Measurements from ENCODE around the gene PRPF39. TPM values are rescaled to one million over a fixed set of nuclear protein-coding genes. Genes with fewer than 3 reads are reported as not detected.
A peak's percentile ranks its signal among the peaks of the same experiment; 100 is the strongest.

Gene PRPF39
- total RNA-seq, 1 donor, result 32.7 TPM

DNA sequence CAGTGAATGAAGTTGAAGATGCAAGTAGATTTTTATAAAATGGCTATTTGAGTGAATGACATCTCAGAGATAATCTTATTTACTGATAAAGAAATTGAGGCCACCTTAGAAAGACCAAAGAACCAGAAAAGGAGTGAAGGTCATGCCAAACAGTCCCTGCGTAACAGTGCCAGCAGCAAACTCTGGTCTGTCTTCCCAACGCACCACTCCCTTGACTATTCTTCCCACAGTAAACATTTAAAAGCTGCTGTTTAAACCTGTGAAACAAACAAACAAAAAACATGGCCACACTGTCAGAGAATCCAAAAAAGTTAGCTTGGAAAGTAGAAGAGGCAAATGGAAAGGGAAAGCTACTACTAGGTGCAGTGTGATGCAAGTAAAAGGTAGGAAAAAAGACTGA, 1.5 kb upstream of the PRPF39 start:
- H3K4me3 ChIP-seq (ENCODE audit: low read depth, low read length), result no peak overlapping the region
- TF ChIP-seq, protein P1, sequence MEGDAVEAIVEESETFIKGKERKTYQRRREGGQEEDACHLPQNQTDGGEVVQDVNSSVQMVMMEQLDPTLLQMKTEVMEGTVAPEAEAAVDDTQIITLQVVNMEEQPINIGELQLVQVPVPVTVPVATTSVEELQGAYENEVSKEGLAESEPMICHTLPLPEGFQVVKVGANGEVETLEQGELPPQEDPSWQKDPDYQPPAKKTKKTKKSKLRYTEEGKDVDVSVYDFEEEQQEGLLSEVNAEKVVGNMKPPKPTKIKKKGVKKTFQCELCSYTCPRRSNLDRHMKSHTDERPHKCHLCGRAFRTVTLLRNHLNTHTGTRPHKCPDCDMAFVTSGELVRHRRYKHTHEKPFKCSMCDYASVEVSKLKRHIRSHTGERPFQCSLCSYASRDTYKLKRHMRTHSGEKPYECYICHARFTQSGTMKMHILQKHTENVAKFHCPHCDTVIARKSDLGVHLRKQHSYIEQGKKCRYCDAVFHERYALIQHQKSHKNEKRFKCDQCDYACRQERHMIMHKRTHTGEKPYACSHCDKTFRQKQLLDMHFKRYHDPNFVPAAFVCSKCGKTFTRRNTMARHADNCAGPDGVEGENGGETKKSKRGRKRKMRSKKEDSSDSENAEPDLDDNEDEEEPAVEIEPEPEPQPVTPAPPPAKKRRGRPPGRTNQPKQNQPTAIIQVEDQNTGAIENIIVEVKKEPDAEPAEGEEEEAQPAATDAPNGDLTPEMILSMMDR (IDR thresholded peaks at IDR 0.05; ENCODE audit: insufficient read depth, low read length), result no peak
- DNase-seq (ENCODE audit: low read depth), result no peak

DNA sequence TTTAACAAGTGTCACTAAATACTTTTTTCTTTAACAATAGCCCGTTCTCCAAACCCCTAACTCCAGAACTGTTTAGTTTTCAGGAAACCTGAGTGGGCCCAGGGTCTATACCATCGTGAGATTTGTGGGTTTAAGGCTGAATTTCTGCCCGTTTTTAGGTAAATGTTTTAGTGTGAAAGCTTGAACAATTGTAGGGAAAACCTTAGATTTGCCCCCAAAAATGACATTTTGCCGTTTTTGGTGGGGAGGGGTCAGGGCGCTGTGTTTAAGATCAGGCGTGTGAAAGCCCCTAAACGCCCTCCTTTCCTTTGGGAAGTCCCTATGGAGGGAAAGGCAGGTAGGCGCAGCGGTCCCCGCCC, 320 bp upstream of the PRPF39 start:
- no peak for DNase-seq (ENCODE audit: low read depth)

DNA sequence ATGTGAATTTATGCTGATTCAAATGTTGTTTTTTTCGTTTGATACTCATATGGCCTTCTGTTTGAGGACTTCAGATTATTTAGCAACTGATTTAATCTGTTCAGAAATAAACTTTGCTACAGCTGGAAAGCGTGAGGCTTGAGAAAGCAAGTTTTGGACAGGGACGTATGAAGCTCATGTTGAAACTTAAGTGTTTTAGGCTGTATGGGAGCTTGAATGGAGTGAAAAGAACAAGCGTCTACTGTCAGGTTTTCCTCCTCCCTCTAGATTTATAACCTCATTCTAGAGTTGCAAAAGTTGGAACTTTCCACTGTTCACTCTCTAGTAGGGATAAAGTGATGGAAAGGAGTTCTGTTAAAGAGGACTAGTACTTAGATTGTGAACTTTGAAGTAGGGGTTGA, 1.0 kb downstream of the PRPF39 start:
- TF ChIP-seq, protein P1 (IDR thresholded peaks at IDR 0.05; ENCODE audit: insufficient read depth, low read length), result no peak
- H3K4me3 ChIP-seq (ENCODE audit: low read depth, low read length), result peak overlapping the region; percentile 84
- DNase-seq (ENCODE audit: low read depth), result peak; percentile 61

More for the DNA sequence above, 320 bp upstream of the PRPF39 start:
- TF ChIP-seq, protein P1 (IDR thresholded peaks at IDR 0.05; ENCODE audit: insufficient read depth, low read length), result no peak
- peak overlapping the region; percentile 84 for H3K4me3 ChIP-seq (ENCODE audit: low read depth, low read length)

DNA sequence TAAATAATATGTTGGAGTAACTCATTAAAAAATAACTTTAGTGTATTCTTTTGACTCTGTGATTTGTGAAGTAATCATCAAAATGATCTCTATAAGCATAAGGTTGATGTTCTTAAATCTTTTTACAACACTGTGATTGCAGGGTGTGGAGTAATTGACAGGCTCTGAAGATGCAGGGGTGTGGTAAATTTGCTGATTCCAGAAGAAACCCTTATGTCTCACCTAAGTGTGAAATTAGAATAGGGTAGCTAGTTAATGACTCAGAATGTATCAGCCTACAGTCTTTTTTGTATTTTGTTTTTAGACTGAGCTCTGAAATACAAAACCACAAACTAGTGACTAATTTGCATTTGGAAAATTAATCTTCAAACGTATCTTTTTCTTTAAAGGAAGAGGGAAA, 5.9 kb downstream of the PRPF39 start:
- no peak overlapping the region for H3K4me3 ChIP-seq (ENCODE audit: low read depth, low read length)
- no peak for DNase-seq (ENCODE audit: low read depth)
- TF ChIP-seq, protein P1 (IDR thresholded peaks at IDR 0.05; ENCODE audit: insufficient read depth, low read length), result no peak

DNA sequence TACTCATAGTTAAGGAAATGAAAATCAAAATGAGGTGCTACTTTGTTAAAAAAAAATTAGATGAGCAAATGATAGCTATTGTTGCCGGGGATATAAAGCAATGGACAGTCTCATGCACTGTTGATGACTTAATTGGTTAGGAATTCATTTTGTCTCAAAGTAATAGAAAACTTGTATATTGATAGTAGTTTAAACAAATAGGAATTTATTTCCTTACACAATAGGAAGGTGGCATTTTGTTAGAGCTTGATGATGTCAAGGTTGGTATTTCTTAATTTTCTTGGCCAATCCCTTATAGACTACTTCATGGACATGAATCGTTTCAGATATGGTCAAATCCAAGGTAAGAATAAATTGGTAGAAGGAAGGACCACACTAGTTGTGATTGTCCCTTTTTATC, 7.8 kb downstream of the PRPF39 start:
- no peak overlapping the region for H3K4me3 ChIP-seq (ENCODE audit: low read depth, low read length)
- TF ChIP-seq, protein P1 (IDR thresholded peaks at IDR 0.05; ENCODE audit: insufficient read depth, low read length), result no peak
- DNase-seq (ENCODE audit: low read depth), result peak; percentile 43

DNA sequence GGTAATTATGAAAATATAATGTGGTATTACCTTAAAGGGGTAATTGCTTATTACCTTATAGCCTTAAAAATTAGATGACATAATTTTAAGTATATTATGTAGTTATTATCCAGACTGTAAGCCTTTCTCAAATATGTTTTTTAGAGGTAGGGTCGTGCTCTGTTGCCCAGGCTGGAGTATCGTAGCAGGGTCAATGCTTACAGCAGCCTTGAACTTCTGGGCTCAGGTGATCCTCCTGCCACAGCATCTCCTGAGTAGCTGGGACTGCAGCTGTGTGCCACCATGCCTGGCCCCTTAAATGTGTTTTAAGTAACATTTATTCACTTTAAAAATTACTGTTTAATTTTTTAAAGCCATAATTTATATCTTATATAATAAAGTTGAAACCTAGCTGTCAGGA, 10.4 kb downstream of the PRPF39 start:
- TF ChIP-seq, protein P1 (IDR thresholded peaks at IDR 0.05; ENCODE audit: insufficient read depth, low read length), result no peak
- no peak overlapping the region for H3K4me3 ChIP-seq (ENCODE audit: low read depth, low read length)
- no peak for DNase-seq (ENCODE audit: low read depth)

DNA sequence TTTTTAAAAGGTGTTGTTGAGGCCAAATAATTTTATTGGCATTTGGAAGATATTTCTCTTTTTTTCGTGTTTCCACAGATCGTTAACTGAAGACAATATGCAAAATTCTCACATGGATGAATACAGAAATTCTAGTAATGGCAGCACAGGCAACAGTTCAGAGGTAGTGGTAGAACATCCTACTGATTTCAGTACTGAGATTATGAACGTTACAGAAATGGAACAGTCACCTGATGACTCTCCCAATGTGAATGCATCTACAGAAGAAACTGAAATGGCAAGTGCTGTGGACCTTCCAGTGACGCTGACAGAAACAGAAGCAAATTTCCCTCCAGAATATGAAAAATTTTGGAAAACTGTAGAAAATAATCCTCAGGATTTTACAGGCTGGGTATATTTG, 11.2 kb downstream of the PRPF39 start:
- H3K4me3 ChIP-seq (ENCODE audit: low read depth, low read length), result no peak overlapping the region
- TF ChIP-seq, protein P1 (IDR thresholded peaks at IDR 0.05; ENCODE audit: insufficient read depth, low read length), result no peak
- no peak for DNase-seq (ENCODE audit: low read depth)
